SH-SY5Y (cell line): ENCODE results near the gene UBD.

Source experiments
- GATA2 ChIP-seq: IDR thresholded peaks from 2 replicates; pipeline ENCODE4 v1.6.1; 2011; ENCODE audit warnings: mild to moderate bottlenecking, low read depth, low read length
- GATA3 ChIP-seq: IDR thresholded peaks from 2 replicates; pipeline ENCODE4 v1.6.1; 2011; ENCODE audit warnings: low read depth, mild to moderate bottlenecking, low read length, moderate library complexity

- no peak for TF ChIP-seq GATA3
- no peak for TF ChIP-seq GATA2
These were observed 53.0 kb downstream of the UBD start for GRCh38 chr6:29506446-29507067.
